RWPE1 (cell line): Measurements from ENCODE around the gene GAS7.

Source experiments
- CTCF ChIA-PET: fragments of 350-600 bp; sonication (Branson Sonifier 250); formaldehyde crosslinking; extraction: SDS; loops from one replicate; lab custom pipeline; 2021; lab: Yijun Ruan, JAX
- POLR2A ChIA-PET: fragments of 400-600 bp; formaldehyde crosslinking; extraction: SDS; loops from one replicate; lab custom pipeline; 2020; ENCODE audit warnings: antibody characterized with exemption; ENCODE audit not compliant: low non-redundant PET; lab: Yijun Ruan, JAX
- DNase-seq: peaks from one replicate; pipeline ENCODE4 v3.0.0; 2012; ENCODE audit warnings: low spot score
- H3K27ac ChIP-seq: fragments of 450-650 bp; 2 replicates; pipeline ENCODE4 v1.5.1; 2017
- CTCF ChIP-seq: fragments of 450-650 bp; conservative IDR thresholded peaks from 2 replicates; pipeline ENCODE4 v1.5.1; 2017; ENCODE audit warnings: low read depth, mild to moderate bottlenecking

The GAS7 gene

GRCh38 chr17:10032118-10032852, 166.1 kb downstream of the GAS7 start:
- H3K27ac ChIP-seq = no peak overlapping the region
- no peak for DNase-seq
- ChIA-PET POLR2A (no interaction called here), CTCF (interaction anchor here (0.6 kb wide), 1 partner anchor 48 kb away, joined by 3 read pairs; no protein-coding TSS in a partner anchor)
- no peak for TF ChIP-seq CTCF

- no peak overlapping the region for H3K27ac ChIP-seq
- ChIA-PET CTCF (interaction anchor here (0.6 kb wide), 1 partner anchor 49 kb away, joined by 3 read pairs; no protein-coding TSS in a partner anchor), POLR2A (no interaction called here)
- TF ChIP-seq CTCF = no peak
- no peak for DNase-seq
Measured at GRCh38 chr17:10031606-10032005, 166.8 kb downstream of the GAS7 start.

- no peak for DNase-seq
- TF ChIP-seq CTCF = no peak
- H3K27ac ChIP-seq = no peak overlapping the region
- ChIA-PET CTCF (no interaction called here), POLR2A (no interaction called here)
Measured at GRCh38 chr17:10031127-10031526, 167.3 kb downstream of the GAS7 start.

- ChIA-PET POLR2A (no interaction called here), CTCF (no interaction called here)
- no peak overlapping the region for H3K27ac ChIP-seq
- no peak for TF ChIP-seq CTCF
- no peak for DNase-seq
Measured at GRCh38 chr17:10029129-10029528, 169.3 kb downstream of the GAS7 start.

- DNase-seq = no peak
- H3K27ac ChIP-seq = no peak overlapping the region
- CTCF ChIA-PET = interaction anchor here (1.1 kb wide), 1 partner anchor 201 kb away, joined by 3 read pairs; no protein-coding TSS in a partner anchor
- TF ChIP-seq CTCF = no peak
- POLR2A ChIA-PET = no interaction called here
Measured at GRCh38 chr17:10025976-10026901, 172.2 kb downstream of the GAS7 start.

GRCh38 chr17:10025224-10025623, 173.2 kb downstream of the GAS7 start:
- H3K27ac ChIP-seq = no peak overlapping the region
- no peak for TF ChIP-seq CTCF
- CTCF ChIA-PET = no interaction called here
- no peak for DNase-seq
- POLR2A ChIA-PET = no interaction called here
